ENCODE data around the gene CAMK1D. TPM values are rescaled to one million over a fixed set of nuclear protein-coding genes. Genes with fewer than 3 reads are reported as not detected.
A peak's percentile ranks its signal among the peaks of the same experiment; 100 is the strongest.

CAMK1D gene
- total and polyA plus RNA-seq, 5 donors, result 15.2 to 44.1 (median 26.6) TPM

DNA sequence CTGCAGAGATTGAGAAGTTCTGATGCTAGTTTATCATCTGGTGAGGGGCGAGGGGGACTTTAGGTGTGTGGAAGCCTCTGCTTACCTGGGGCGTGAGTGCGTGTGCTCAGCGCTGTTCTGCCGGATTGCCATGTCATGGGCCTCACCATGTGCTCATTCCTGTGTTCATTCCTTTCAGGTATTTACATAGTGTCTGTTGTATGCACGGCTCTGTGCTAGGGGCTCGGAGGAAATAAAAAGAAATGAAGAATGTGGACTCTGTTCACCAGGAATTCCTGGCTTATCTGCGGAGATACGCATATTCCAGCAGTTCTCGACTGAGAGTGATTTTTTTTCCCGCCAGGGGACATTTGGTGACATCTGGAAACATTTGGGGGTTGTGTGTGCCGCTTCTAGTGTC is 152.0 kb downstream of the CAMK1D start:
- WGBS, result 42% methylated on average over 12 of the region's 12 CpGs
- DNase-seq (no peak), ATAC-seq (peak; percentile 5 to 7)
- no peaks in the 10 kb centered on the region for H3K27me3 ChIP-seq (ENCODE audit: control insufficient read depth, insufficient read depth)
- peaks cover 22% of the 10 kb centered on the region for H3K4me1 ChIP-seq (ENCODE audit: control insufficient read depth, insufficient read depth, low read length)
- no peaks in the 10 kb centered on the region for H3K9me3 ChIP-seq (ENCODE audit: control insufficient read depth, low read length)
- intact Hi-C loops (cut with DNase I), result no loop called here
- H3K27ac ChIP-seq (ENCODE audit: low read length), result no peak overlapping the region
- H3K4me3 ChIP-seq (ENCODE audit: low read length), result no peak overlapping the region

DNA sequence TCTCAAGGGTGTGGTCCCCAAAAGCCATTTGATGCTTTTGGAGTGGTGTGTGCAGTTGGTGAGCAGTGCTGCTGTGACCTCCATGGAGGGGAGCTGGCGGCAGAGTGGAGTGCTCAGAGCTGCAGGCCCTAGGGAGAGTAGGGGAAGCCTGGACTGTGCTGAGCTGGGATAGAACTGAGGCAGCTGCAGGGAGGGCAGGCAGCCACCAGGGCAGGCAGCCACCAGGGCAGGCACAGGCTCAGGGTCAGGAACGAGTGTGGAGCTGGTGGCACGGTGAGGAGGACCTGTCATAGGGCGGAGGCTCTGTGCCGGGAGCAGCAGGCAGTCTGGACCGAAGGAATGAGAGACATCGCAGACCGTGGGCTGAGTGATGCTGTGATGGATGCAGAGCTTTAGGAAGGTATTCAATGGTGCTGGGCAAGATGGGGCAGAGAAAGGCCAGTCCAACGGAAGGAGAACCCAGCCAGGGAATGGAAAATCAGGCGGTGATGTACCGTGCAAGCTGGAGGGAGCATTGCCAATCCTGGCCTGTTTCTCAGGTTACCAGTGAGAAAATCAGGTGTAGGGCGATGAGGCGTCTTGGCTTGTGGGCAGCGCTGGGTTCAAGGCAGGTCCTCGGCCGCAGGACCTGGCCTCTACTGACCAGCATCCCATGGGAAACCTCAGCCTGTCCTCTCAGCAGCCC is 152.6 kb downstream of the CAMK1D start:
- WGBS, result 64% methylated on average over 16 of the region's 16 CpGs
- Histone ChIP-seq H3K27ac (ENCODE audit: low read length) (no peak overlapping the region), H3K4me1 (ENCODE audit: control insufficient read depth, insufficient read depth, low read length) (peaks cover 22% of the 10 kb centered on the region), H3K4me3 (ENCODE audit: low read length) (no peak overlapping the region), H3K27me3 (ENCODE audit: control insufficient read depth, insufficient read depth) (no peaks in the 10 kb centered on the region), H3K9me3 (ENCODE audit: control insufficient read depth, low read length) (no peaks in the 10 kb centered on the region)
- intact Hi-C loops (cut with DNase I), result no loop called here
- ATAC-seq (peak; percentile 69 to 74), DNase-seq (peak; percentile 38 to 80 (median 79))

DNA sequence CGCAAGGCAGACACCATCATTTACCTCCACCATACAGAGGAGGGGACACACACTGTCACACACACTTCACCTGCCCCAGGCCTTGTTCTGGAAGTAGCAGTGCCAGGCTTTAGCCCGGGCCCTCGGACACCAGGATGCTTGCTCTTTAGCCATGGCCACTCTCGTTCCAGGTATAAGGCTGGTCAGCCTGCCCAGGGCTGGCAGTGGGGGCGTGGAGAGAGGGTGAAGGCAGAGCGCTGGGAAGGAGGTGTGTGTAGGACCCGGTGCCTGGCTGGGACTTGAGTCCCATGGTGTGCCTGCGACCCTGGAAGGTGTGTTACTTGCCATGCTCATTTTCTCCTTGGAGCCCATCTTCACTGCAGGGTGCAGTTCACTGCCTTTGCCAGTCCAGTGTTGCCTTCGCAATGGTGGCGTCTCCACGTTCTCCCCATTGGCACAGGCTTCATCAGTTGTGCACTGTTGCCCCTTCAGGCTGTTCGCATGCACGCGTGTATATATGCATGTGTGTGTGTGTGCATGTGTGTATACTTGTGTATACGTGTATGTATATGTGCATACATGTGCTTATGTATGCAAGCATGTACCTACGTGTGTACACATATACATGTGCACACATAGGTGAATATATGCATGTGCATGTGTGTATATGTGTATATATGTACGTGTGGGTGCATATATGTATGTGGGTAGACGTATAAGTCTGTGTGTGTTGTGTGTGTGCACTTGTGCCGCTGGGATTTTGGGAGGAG is 153.4 kb downstream of the CAMK1D start:
- Histone ChIP-seq H3K27ac (ENCODE audit: low read length) (no peak overlapping the region), H3K9me3 (ENCODE audit: control insufficient read depth, low read length) (no peaks in the 10 kb centered on the region), H3K27me3 (ENCODE audit: control insufficient read depth, insufficient read depth) (no peaks in the 10 kb centered on the region), H3K4me3 (ENCODE audit: low read length) (no peak overlapping the region), H3K4me1 (ENCODE audit: control insufficient read depth, insufficient read depth, low read length) (peaks cover 22% of the 10 kb centered on the region)
- DNase-seq, result no peak
- intact Hi-C loops (cut with DNase I), result no loop called here
- WGBS, result 95% methylated on average over 19 of the region's 19 CpGs
- no peak for ATAC-seq

DNA sequence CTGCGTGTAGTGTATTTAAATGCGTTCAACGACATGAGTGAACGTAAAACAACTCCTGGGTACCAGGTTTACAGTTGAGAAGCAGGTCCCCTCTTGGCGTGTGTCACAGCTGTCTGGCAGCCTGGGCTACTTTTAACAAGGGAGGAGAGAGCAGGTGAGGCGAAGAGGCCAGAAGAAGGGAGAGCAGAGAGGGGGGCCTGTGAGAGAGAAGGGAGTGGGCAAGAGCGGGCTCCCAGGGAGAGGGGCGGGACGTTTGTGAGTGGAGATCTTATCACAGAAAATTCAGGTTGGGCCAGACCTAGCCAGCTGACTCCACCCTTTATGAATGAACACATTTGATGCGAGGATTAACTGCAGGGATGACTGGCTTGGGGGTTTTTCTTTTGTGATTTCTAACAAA is 154.0 kb downstream of the CAMK1D start:
- H3K9me3 ChIP-seq (ENCODE audit: control insufficient read depth, low read length), result no peaks in the 10 kb centered on the region
- WGBS, result 79% methylated on average over 10 of the region's 10 CpGs
- no peak overlapping the region for H3K27ac ChIP-seq (ENCODE audit: low read length)
- H3K27me3 ChIP-seq (ENCODE audit: control insufficient read depth, insufficient read depth), result no peaks in the 10 kb centered on the region
- no peak for ATAC-seq
- intact Hi-C loops (cut with DNase I), result no loop called here
- no peak overlapping the region for H3K4me3 ChIP-seq (ENCODE audit: low read length)
- no peak for DNase-seq
- peaks cover 20% of the 10 kb centered on the region for H3K4me1 ChIP-seq (ENCODE audit: control insufficient read depth, insufficient read depth, low read length)

DNA sequence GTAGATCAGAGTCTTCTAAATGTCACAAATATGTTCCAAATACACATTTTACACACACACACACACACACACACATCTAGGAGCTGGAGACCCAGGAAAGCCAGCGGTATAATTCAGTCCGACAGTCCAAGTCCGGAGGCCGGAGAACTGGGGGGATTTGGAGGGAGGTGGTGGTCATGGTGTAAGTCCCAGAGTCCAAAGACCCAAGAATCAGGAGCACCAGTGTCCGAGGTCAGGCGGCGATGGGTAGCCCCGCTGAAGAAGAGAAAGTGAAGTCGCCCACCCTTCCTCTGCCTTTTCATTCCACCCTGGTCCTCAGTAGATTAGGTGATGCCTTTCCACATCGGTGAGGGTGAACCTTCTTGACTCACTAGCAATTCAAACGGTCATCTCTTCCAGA is 154.8 kb downstream of the CAMK1D start:
- 94% methylated on average over 11 of the region's 11 CpGs for WGBS

DNA sequence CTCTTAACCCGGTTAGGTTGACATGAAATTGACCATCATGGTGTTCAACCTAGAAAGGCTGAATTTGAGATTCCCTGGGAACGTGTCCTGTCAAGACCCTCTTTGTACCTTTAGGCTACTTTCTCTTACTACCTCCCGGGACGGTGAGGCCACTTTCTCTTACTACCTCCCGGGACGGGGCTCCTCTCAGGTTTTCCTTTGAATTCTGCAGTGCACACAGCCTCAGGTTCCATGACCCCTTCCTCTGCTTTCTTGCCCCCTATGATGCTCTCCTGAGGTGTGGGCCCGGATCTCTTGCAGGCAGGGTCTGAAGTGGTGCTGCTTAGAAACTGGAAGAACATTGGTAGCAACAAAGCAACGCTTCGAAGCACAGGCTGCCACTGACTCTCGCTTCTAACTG is 155.3 kb downstream of the CAMK1D start:
- H3K9me3 ChIP-seq (ENCODE audit: control insufficient read depth, low read length), result no peaks in the 10 kb centered on the region
- no peak for ATAC-seq
- H3K27ac ChIP-seq (ENCODE audit: low read length), result no peak overlapping the region
- no peaks in the 10 kb centered on the region for H3K27me3 ChIP-seq (ENCODE audit: control insufficient read depth, insufficient read depth)
- intact Hi-C loops (cut with DNase I), result no loop called here
- no peak for DNase-seq
- H3K4me3 ChIP-seq (ENCODE audit: low read length), result no peak overlapping the region
- WGBS, result 95% methylated on average over 10 of the region's 10 CpGs
- H3K4me1 ChIP-seq (ENCODE audit: control insufficient read depth, insufficient read depth, low read length), result peaks cover 17% of the 10 kb centered on the region

More for the DNA sequence above, 154.8 kb downstream of the CAMK1D start:
- no peak for DNase-seq
- intact Hi-C loops (cut with DNase I), result no loop called here
- Histone ChIP-seq H3K4me1 (ENCODE audit: control insufficient read depth, insufficient read depth, low read length) (peaks cover 20% of the 10 kb centered on the region), H3K27ac (ENCODE audit: low read length) (no peak overlapping the region), H3K9me3 (ENCODE audit: control insufficient read depth, low read length) (no peaks in the 10 kb centered on the region), H3K27me3 (ENCODE audit: control insufficient read depth, insufficient read depth) (no peaks in the 10 kb centered on the region), H3K4me3 (ENCODE audit: low read length) (no peak overlapping the region)
- no peak for ATAC-seq

DNA sequence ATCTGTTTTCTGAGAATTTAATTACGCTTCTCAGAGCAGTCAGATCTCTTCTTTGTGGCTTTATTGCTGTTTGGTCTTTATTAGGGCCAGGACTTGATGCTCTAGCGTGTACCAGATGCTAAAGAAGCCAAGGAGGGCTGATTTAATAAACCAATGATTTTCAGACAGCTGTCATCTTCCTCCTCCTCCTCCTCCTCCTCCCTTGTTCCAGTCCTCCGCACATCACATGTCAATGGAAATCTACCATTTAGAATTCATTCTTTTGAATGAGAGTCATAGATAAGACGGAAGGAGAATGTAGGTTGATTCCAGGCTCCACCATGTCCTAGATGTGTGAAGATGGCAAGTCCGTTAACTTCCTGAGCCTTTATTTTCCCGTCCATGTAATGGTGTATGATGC is 156.3 kb downstream of the CAMK1D start:
- Histone ChIP-seq H3K27me3 (ENCODE audit: control insufficient read depth, insufficient read depth) (no peaks in the 10 kb centered on the region), H3K27ac (ENCODE audit: low read length) (no peak overlapping the region), H3K4me3 (ENCODE audit: low read length) (no peak overlapping the region), H3K4me1 (ENCODE audit: control insufficient read depth, insufficient read depth, low read length) (peaks cover 12% of the 10 kb centered on the region), H3K9me3 (ENCODE audit: control insufficient read depth, low read length) (no peaks in the 10 kb centered on the region)
- 95% methylated on average over 6 of the region's 6 CpGs for WGBS
- DNase-seq (no peak), ATAC-seq (no peak)
- intact Hi-C loops (cut with DNase I), result no loop called here

DNA sequence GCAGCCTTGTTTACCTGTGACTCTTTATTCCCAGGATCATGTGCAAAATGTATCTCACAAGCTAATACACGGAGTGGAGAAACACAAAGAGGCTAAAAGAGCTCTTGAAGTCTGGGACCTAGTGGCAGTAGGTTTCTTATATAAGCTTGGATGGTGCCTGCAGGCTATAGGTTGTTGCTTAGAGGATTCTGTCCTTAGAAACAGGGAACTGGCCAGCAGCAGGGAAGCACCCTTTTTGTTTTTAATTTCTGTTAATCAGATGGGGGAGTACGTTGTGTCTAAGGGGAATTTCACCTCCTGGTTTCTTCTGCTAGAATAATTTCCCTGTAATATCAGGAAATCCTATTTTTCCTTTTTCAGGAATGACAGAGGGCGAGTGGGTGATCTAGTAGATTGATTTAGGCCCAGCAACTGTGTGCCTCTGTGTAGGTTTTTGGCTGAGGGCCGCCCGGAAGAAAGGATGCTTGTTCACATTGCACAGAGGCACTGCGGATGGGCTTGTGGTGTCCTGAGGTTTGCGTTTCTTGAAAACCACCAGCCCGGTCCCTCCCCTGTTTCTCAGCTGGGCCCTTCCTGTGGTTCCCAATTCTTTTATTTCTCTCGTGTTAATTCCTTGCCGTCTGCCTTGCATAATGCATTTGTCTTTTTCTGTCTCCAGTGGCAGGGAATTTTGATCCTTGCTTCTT is 158.0 kb downstream of the CAMK1D start:
- DNase-seq (no peak), ATAC-seq (no peak)
- no peak overlapping the region for H3K27ac ChIP-seq (ENCODE audit: low read length)
- no peaks in the 10 kb centered on the region for H3K9me3 ChIP-seq (ENCODE audit: control insufficient read depth, low read length)
- WGBS, result 84% methylated on average over 10 of the region's 10 CpGs
- intact Hi-C loops (cut with DNase I), result no loop called here
- H3K4me3 ChIP-seq (ENCODE audit: low read length), result no peak overlapping the region
- H3K27me3 ChIP-seq (ENCODE audit: control insufficient read depth, insufficient read depth), result no peaks in the 10 kb centered on the region
- no peaks in the 10 kb centered on the region for H3K4me1 ChIP-seq (ENCODE audit: control insufficient read depth, insufficient read depth, low read length)

DNA sequence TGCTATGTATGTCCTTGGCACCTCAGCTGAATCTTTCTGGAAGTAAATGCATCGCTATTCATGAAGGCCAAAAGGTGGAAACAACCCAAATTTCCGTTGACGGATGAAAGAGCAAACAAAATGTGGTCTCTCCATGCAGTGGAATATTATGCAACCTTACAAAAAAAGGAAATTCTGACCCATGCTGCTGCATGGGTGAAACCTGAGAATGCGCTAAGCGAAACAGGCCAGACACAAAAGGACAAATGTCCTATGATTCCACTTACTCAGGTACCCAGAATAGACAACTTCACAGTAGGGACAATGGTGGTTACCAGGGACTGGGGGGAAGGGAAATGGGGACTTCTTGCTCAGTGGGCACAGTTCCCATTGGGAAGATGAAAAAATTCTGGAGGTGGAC is 158.8 kb downstream of the CAMK1D start:
- DNase-seq (no peak), ATAC-seq (no peak)
- Histone ChIP-seq H3K4me1 (ENCODE audit: control insufficient read depth, insufficient read depth, low read length) (no peaks in the 10 kb centered on the region), H3K9me3 (ENCODE audit: control insufficient read depth, low read length) (no peaks in the 10 kb centered on the region), H3K4me3 (ENCODE audit: low read length) (no peak overlapping the region), H3K27me3 (ENCODE audit: control insufficient read depth, insufficient read depth) (no peaks in the 10 kb centered on the region), H3K27ac (ENCODE audit: low read length) (no peak overlapping the region)
- intact Hi-C loops (cut with DNase I), result no loop called here
- 87% methylated on average over 5 of the region's 5 CpGs for WGBS

DNA sequence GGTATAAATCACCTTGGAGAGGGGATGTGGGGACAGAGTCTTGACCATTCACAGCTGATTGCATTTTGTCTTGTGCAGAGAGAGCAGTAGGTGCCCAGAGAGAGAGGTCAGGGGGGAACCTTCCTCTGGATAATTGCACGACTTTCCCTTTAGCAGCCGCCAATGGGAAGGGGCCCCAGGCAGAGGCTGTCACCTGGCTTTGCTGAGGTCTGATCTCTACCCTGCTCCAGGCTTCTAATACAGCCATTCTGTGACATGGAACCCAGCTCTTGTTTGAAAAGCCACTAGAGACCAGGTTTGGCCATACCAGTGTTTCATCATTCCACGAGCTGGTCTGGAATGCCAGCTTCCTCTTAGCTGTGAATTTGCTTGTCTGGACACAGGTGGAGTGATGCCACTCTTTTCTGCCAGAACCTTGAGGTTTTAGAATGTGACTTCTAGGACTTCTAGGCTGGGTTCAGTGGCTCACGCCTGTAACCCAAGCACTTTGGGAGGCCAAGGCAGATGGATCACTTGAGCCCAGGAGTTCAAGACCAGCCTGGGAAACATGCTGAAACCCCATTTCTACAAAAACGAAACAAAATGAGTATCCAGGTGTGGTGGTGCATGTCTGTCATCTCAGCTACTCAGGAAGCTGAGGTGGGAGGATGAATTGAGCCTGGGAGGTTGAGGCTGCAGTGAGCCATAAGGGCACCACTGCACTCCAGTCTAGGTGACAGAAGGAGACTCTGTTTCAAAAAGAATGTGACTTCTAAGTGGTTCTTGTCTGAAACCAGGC is 159.9 kb downstream of the CAMK1D start:
- DNase-seq (no peak), ATAC-seq (no peak)
- 93% methylated on average over 5 of the region's 5 CpGs for WGBS
- no peaks in the 10 kb centered on the region for H3K9me3 ChIP-seq (ENCODE audit: control insufficient read depth, low read length)
- H3K27me3 ChIP-seq (ENCODE audit: control insufficient read depth, insufficient read depth), result no peaks in the 10 kb centered on the region
- H3K4me1 ChIP-seq (ENCODE audit: control insufficient read depth, insufficient read depth, low read length), result peaks cover 3% of the 10 kb centered on the region
- intact Hi-C loops (cut with DNase I), result no loop called here
- H3K4me3 ChIP-seq (ENCODE audit: low read length), result no peak overlapping the region
- H3K27ac ChIP-seq (ENCODE audit: low read length), result no peak overlapping the region

DNA sequence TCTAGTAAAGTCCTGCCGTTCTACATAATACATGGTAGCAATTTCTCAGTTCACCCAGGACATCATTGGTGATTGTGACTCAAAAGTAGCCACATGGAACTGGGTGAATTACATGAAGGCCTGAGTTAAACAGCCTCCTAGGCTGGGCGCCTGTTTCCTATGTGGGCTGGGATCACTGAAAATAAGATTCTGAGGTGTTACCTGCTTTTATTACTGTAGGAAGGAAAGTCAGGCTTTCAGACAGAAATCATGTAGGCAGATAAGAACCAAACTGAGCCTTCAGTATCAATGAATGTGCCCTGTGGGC is 160.4 kb downstream of the CAMK1D start:
- Histone ChIP-seq H3K9me3 (ENCODE audit: control insufficient read depth, low read length) (no peaks in the 10 kb centered on the region), H3K4me1 (ENCODE audit: control insufficient read depth, insufficient read depth, low read length) (peaks cover 3% of the 10 kb centered on the region), H3K27ac (ENCODE audit: low read length) (no peak overlapping the region), H3K27me3 (ENCODE audit: control insufficient read depth, insufficient read depth) (no peaks in the 10 kb centered on the region), H3K4me3 (ENCODE audit: low read length) (no peak overlapping the region)
- intact Hi-C loops (cut with DNase I), result no loop called here
- WGBS, result 92% methylated on average over 2 of the region's 2 CpGs
- DNase-seq, result no peak
- no peak for ATAC-seq
